Mucosa of rectum (tissue), 2 donors: ENCODE data around the gene LGR4.

Experiments
- H3K27ac ChIP-seq, 2 donors: one replicate each; pipeline ENCODE4 v1.7.0; 2013; ENCODE audit warnings: inconsistent platforms in 2 of 2, low read depth in 2 of 2, low read length in 2 of 2
- H3K27me3 ChIP-seq, 2 donors: one replicate each; pipeline ENCODE4 v1.7.0; 2013; ENCODE audit warnings: low read length in 2 of 2; ENCODE audit not compliant: control insufficient read depth in 2 of 2, insufficient read depth in 2 of 2
- H3K36me3 ChIP-seq, 2 donors: one replicate each; pipeline ENCODE4 v1.7.0; 2013; ENCODE audit warnings: low read length in 2 of 2; ENCODE audit not compliant: control insufficient read depth in 2 of 2, insufficient read depth in 2 of 2
- H3K4me1 ChIP-seq, 2 donors: one replicate each; pipeline ENCODE4 v1.7.0; 2013; ENCODE audit warnings: low read length in 2 of 2, mild to moderate bottlenecking in 1 of 2; ENCODE audit not compliant: control insufficient read depth in 2 of 2, insufficient read depth in 2 of 2
- H3K4me3 ChIP-seq, 2 donors: one replicate each; pipeline ENCODE4 v1.7.0; 2013; ENCODE audit warnings: low read length in 2 of 2
- H3K9ac ChIP-seq, 2 donors: one replicate each; pipeline ENCODE4 v1.7.0; 2013; ENCODE audit warnings: low read length in 2 of 2, low read depth in 1 of 2, mild to moderate bottlenecking in 1 of 2
- H3K9me3 ChIP-seq, 2 donors: one replicate each; pipeline ENCODE4 v1.7.0; 2013; ENCODE audit warnings: low read length in 2 of 2; ENCODE audit not compliant: control insufficient read depth in 2 of 2
- donor health status: healthy.
- donor health status: Normal muscosa, but diverticular disease.

LGR4 gene

GRCh38 chr11:27386181-27386845 lies 86.3 kb downstream of the LGR4 start:
- Histone ChIP-seq H3K27ac (no peak overlapping the region), H3K4me1 (peaks cover 5 to 9% of the 10 kb centered on the region in 2 donors), H3K9me3 (no peaks in the 10 kb centered on the region), H3K27me3 (no peaks in the 10 kb centered on the region), H3K36me3 (peaks cover 11 to 19% of the 10 kb centered on the region in 2 donors), H3K9ac (no peak overlapping the region), H3K4me3 (no peak overlapping the region)

GRCh38 chr11:27385245-27385644 lies 87.3 kb downstream of the LGR4 start:
- H3K9me3 ChIP-seq: no peaks in the 10 kb centered on the region
- no peaks in the 10 kb centered on the region for H3K27me3 ChIP-seq
- no peak overlapping the region for H3K27ac ChIP-seq
- H3K4me1 ChIP-seq: peaks cover 5 to 6% of the 10 kb centered on the region in 2 donors
- H3K4me3 ChIP-seq: no peak overlapping the region
- no peak overlapping the region for H3K9ac ChIP-seq
- H3K36me3 ChIP-seq: peaks cover 11 to 26% of the 10 kb centered on the region in 2 donors

GRCh38 chr11:27384227-27384626 lies 88.4 kb downstream of the LGR4 start:
- Histone ChIP-seq H3K4me1 (no peaks in the 10 kb centered on the region), H3K4me3 (no peak overlapping the region), H3K36me3 (peaks cover 14 to 30% of the 10 kb centered on the region in 2 donors), H3K27ac (no peak overlapping the region), H3K9ac (no peak overlapping the region), H3K9me3 (no peaks in the 10 kb centered on the region), H3K27me3 (no peaks in the 10 kb centered on the region)

GRCh38 chr11:27383645-27384044 lies 88.9 kb downstream of the LGR4 start:
- Histone ChIP-seq H3K27ac (no peak overlapping the region), H3K4me3 (no peak overlapping the region)

GRCh38 chr11:27381238-27381666 lies 91.3 kb downstream of the LGR4 start:
- H3K27me3 ChIP-seq: no peaks in the 10 kb centered on the region
- H3K4me3 ChIP-seq: no peak overlapping the region
- H3K36me3 ChIP-seq: peaks cover 14 to 47% of the 10 kb centered on the region in 2 donors
- no peak overlapping the region for H3K27ac ChIP-seq
- no peak overlapping the region for H3K9ac ChIP-seq
- no peaks in the 10 kb centered on the region for H3K9me3 ChIP-seq
- no peaks in the 10 kb centered on the region for H3K4me1 ChIP-seq

More at GRCh38 chr11:27383645-27384044, 88.9 kb downstream of the LGR4 start:
- H3K9ac ChIP-seq: no peak overlapping the region
- H3K4me1 ChIP-seq: no peaks in the 10 kb centered on the region
- no peaks in the 10 kb centered on the region for H3K9me3 ChIP-seq
- peaks cover 14 to 35% of the 10 kb centered on the region in 2 donors for H3K36me3 ChIP-seq
- H3K27me3 ChIP-seq: no peaks in the 10 kb centered on the region

- Histone ChIP-seq H3K36me3 (peaks cover 14 to 47% of the 10 kb centered on the region in 2 donors), H3K27me3 (no peaks in the 10 kb centered on the region), H3K9me3 (no peaks in the 10 kb centered on the region), H3K27ac (no peak overlapping the region), H3K9ac (no peak overlapping the region), H3K4me1 (no peaks in the 10 kb centered on the region), H3K4me3 (no peak overlapping the region)
Measured at GRCh38 chr11:27380771-27381170, 91.8 kb downstream of the LGR4 start.

GRCh38 chr11:27379449-27379848 lies 93.1 kb downstream of the LGR4 start:
- H3K27ac ChIP-seq: no peak overlapping the region
- no peaks in the 10 kb centered on the region for H3K27me3 ChIP-seq
- no peak overlapping the region for H3K4me3 ChIP-seq
- H3K4me1 ChIP-seq: no peaks in the 10 kb centered on the region
- no peaks in the 10 kb centered on the region for H3K9me3 ChIP-seq
- peaks cover 10 to 51% of the 10 kb centered on the region in 2 donors for H3K36me3 ChIP-seq
- no peak overlapping the region for H3K9ac ChIP-seq

GRCh38 chr11:27375370-27375769 lies 97.2 kb downstream of the LGR4 start:
- no peak overlapping the region for H3K27ac ChIP-seq
- peaks cover 16 to 41% of the 10 kb centered on the region in 2 donors for H3K36me3 ChIP-seq
- H3K9ac ChIP-seq: no peak overlapping the region
- no peak overlapping the region for H3K4me3 ChIP-seq
- H3K27me3 ChIP-seq: no peaks in the 10 kb centered on the region
- H3K9me3 ChIP-seq: no peaks in the 10 kb centered on the region
- peaks cover 0 to 3% of the 10 kb centered on the region in 2 donors for H3K4me1 ChIP-seq

- Histone ChIP-seq H3K36me3 (peaks cover 13 to 38% of the 10 kb centered on the region in 2 donors), H3K27ac (no peak overlapping the region)
Measured at GRCh38 chr11:27373856-27374602, 98.6 kb downstream of the LGR4 start.

GRCh38 chr11:27373392-27373791 lies 99.2 kb downstream of the LGR4 start:
- Histone ChIP-seq H3K27me3 (no peaks in the 10 kb centered on the region), H3K9me3 (no peaks in the 10 kb centered on the region), H3K9ac (no peak overlapping the region), H3K27ac (no peak overlapping the region), H3K4me1 (peaks cover 0 to 3% of the 10 kb centered on the region in 2 donors), H3K36me3 (peaks cover 18 to 36% of the 10 kb centered on the region in 2 donors), H3K4me3 (no peak overlapping the region)

More at GRCh38 chr11:27373856-27374602, 98.6 kb downstream of the LGR4 start:
- H3K9me3 ChIP-seq: no peaks in the 10 kb centered on the region
- no peak overlapping the region for H3K4me3 ChIP-seq
- peaks cover 0 to 3% of the 10 kb centered on the region in 2 donors for H3K4me1 ChIP-seq
- no peak overlapping the region for H3K9ac ChIP-seq
- no peaks in the 10 kb centered on the region for H3K27me3 ChIP-seq
